ENCODE data around the gene AACS. TPM values are rescaled to one million over a fixed set of nuclear protein-coding genes. Genes with fewer than 3 reads are reported as not detected.

Gene AACS
- total RNA-seq, 1 donor from 2014 or later: 34.6 TPM

DNA sequence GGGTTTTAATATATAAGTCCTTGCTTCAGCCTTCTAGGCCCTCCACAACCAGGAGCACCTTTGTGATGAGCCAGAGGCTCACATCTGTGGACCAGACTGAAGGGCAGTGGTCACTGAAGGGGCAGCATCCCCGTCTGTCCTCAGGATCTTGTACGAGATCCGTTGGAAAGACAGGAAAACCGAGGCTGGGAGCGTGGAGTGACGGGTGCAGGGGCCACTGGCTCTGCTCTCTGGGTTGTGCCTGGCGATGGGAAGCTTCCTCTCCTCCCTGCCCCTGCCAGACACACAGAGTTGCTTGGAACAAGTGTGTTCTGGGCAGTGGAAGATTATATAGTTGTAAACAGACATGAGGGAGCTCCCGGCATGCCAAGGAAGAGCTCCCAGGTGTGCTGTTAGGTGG, 48.0 kb downstream of the AACS start:
- no peak overlapping the region for H3K27ac Mint-ChIP-seq
- no peak for DNase-seq (ENCODE audit: low spot score in 2 of 2, unreplicated experiment in 2 of 2)
- H3K9me3 Mint-ChIP-seq: no peaks in the 10 kb centered on the region
- H3K4me3 Mint-ChIP-seq: no peak overlapping the region
- TF ChIP-seq CTCF (IDR thresholded peaks at IDR 0.05; ENCODE audit: unreplicated experiment): no peak
- no peaks in the 10 kb centered on the region for H3K27me3 Mint-ChIP-seq (ENCODE audit: low read depth)
- peaks cover 7% of the 10 kb centered on the region for H3K4me1 Mint-ChIP-seq
- peaks cover 41% of the 10 kb centered on the region for H3K36me3 Mint-ChIP-seq

DNA sequence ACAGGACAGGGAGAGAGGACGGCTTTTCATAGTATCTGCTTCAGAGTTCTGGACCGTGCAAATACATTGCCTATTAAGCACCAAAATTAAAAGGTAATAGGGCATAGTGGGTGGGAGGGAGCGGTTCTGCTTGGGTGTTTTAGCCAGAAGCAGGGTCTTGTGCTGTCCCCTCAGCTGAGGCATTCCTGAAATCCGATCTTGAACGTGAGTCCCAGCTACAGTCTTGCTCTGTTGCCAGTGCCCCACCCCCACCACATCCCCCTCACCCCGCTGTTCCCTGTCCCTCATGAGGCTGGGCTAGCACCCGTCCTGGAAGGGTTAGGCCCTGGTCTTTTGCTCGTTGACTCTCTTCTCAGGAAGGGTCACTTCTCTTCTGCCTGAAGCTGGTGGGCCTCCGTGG, 48.6 kb downstream of the AACS start:
- Mint-ChIP-seq H3K9me3 (no peaks in the 10 kb centered on the region), H3K4me3 (no peak overlapping the region)

GRCh38 chr12:125114365-125115141, 49.3 kb downstream of the AACS start:
- H3K36me3 Mint-ChIP-seq: peaks cover 50% of the 10 kb centered on the region
- no peak overlapping the region for H3K27ac Mint-ChIP-seq
- peaks cover 7% of the 10 kb centered on the region for H3K4me1 Mint-ChIP-seq
- H3K4me3 Mint-ChIP-seq: no peak overlapping the region
- DNase-seq (ENCODE audit: low spot score in 2 of 2, unreplicated experiment in 2 of 2): no peak
- H3K9me3 Mint-ChIP-seq: peaks cover 5% of the 10 kb centered on the region
- no peaks in the 10 kb centered on the region for H3K27me3 Mint-ChIP-seq (ENCODE audit: low read depth)
- TF ChIP-seq CTCF (IDR thresholded peaks at IDR 0.05; ENCODE audit: unreplicated experiment): no peak

More for the DNA sequence above, 48.6 kb downstream of the AACS start:
- Mint-ChIP-seq H3K4me1 (peaks cover 7% of the 10 kb centered on the region), H3K27me3 (ENCODE audit: low read depth) (no peaks in the 10 kb centered on the region), H3K36me3 (peaks cover 46% of the 10 kb centered on the region), H3K27ac (no peak overlapping the region)
- no peak for DNase-seq (ENCODE audit: low spot score in 2 of 2, unreplicated experiment in 2 of 2)
- no peak for TF ChIP-seq CTCF (IDR thresholded peaks at IDR 0.05; ENCODE audit: unreplicated experiment)

GRCh38 chr12:125120566-125120965, 55.3 kb downstream of the AACS start:
- H3K9me3 Mint-ChIP-seq: peaks cover 5% of the 10 kb centered on the region
- no peak for DNase-seq (ENCODE audit: low spot score in 2 of 2, unreplicated experiment in 2 of 2)
- no peak for TF ChIP-seq CTCF (IDR thresholded peaks at IDR 0.05; ENCODE audit: unreplicated experiment)
- H3K27me3 Mint-ChIP-seq (ENCODE audit: low read depth): no peaks in the 10 kb centered on the region
- H3K36me3 Mint-ChIP-seq: peaks cover 63% of the 10 kb centered on the region
- H3K4me3 Mint-ChIP-seq: no peak overlapping the region
- no peak overlapping the region for H3K27ac Mint-ChIP-seq
- no peaks in the 10 kb centered on the region for H3K4me1 Mint-ChIP-seq

GRCh38 chr12:125121106-125121505, 55.9 kb downstream of the AACS start:
- Mint-ChIP-seq H3K36me3 (peaks cover 63% of the 10 kb centered on the region), H3K27ac (no peak overlapping the region), H3K27me3 (ENCODE audit: low read depth) (no peaks in the 10 kb centered on the region), H3K4me3 (no peak overlapping the region), H3K9me3 (peaks cover 5% of the 10 kb centered on the region), H3K4me1 (no peaks in the 10 kb centered on the region)
- DNase-seq (ENCODE audit: low spot score in 2 of 2, unreplicated experiment in 2 of 2): no peak
- TF ChIP-seq CTCF (IDR thresholded peaks at IDR 0.05; ENCODE audit: unreplicated experiment): no peak

Data from mesothelial cell of epicardium (in vitro differentiated cells).